Activated T-helper 1 cell treated with anti-CD3 and anti-CD28 coated beads, Interleukin-12 subunit alpha, Interleukin-12 subunit beta, Interleukin-2, Interleukin-4 antibody, amounts not matched to agents 30 ng/mL and 10 ng/mL and 1 ng/mL, durations not matched to agents 14 hours and 24 hours and 36 hours (primary cell): Measurements from ENCODE around the gene HPCA. TPM values are rescaled to one million over a fixed set of nuclear protein-coding genes. Genes with fewer than 3 reads are reported as not detected.
"Not testable (repeated sequence)": the region's sequence is repeated elsewhere in the genome, so short reads cannot be mapped to it uniquely, and the experiment has no call there.

Experiments
- DNase-seq: peaks from one replicate; pipeline ENCODE4 v3.0.0; 2021; ENCODE audit warnings: low spot score
- H3K27ac Mint-ChIP-seq: one replicate; pipeline ENCODE4 v1.8.0; 2021; ENCODE audit warnings: mild to moderate bottlenecking, mixed read lengths
- H3K27me3 Mint-ChIP-seq: one replicate; pipeline ENCODE4 v1.8.0; 2022; ENCODE audit warnings: mild to moderate bottlenecking, moderate library complexity, mixed read lengths; ENCODE audit not compliant: insufficient read depth
- H3K36me3 Mint-ChIP-seq: one replicate; pipeline ENCODE4 v1.8.0; 2021; ENCODE audit warnings: low read depth, mixed read lengths
- H3K4me1 Mint-ChIP-seq: one replicate; pipeline ENCODE4 v1.8.0; 2021; ENCODE audit warnings: low read depth, mixed read lengths
- H3K4me3 Mint-ChIP-seq: one replicate; pipeline ENCODE4 v1.8.0; 2021; ENCODE audit warnings: mild to moderate bottlenecking, moderate library complexity, mixed read lengths
- H3K9me3 Mint-ChIP-seq: one replicate; pipeline ENCODE4 v1.8.0; 2021; ENCODE audit warnings: mixed read lengths
- intact Hi-C: fragments of 100-400 bp; cut with micrococcal nuclease; formaldehyde crosslinking; loops from one replicate; pipeline ENCODE4 v1.15.1; 2024
- total RNA-seq: library from RNA; stranded (reverse); gene quantifications from 2 replicates; pipeline ENCODE4 v1.2.3, GENCODE V29; 2022

The HPCA gene
- total RNA-seq, 1 donor from 2014 or later: not detected

DNA sequence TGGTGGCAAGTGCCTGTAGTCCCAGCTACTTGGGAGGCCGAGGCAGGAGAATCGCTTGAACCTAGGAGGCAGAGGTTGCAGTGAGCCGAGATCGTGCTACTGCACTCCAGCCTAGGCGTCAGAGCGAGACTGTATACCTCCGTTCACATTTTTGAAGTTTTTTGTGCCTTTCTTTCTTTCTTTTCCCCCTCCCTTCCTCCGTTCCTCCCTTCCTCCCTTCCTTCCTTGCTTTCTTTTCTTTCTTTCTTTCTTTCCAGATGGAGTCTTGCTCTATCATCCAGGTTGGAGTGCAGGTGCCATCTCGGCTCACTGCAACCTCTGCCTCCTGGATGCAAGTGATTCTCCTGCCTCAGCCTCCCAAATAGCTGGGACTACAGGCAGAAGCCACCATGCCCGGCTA, 19.3 kb downstream of the HPCA start:
- peaks cover 42% of the 10 kb centered on the region for H3K27me3 Mint-ChIP-seq
- H3K4me3 Mint-ChIP-seq, H3K4me1 Mint-ChIP-seq, H3K9me3 Mint-ChIP-seq, H3K27ac Mint-ChIP-seq, intact Hi-C loops, H3K36me3 Mint-ChIP-seq, DNase-seq: not testable (repeated sequence)

DNA sequence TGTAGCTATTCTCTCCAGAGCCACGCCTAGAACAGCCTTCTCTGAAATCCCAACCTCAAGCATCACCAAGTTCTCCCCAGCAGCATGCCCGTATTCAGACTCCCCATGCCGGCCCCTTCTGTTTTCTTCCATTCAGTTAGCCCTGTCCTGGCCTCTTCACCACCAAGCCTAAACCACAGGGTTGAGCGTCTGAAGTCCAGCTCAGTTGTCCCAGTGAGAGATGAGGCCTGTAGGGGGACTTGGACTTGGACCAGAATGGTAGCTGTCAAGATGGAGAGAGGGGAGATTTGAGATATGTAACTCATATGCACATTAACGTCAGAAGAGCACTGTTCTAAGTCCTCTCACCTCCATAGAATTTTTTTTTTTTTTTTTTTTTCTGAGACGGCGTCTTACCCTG, 20.4 kb downstream of the HPCA start:
- no peak overlapping the region for H3K4me3 Mint-ChIP-seq
- H3K27ac Mint-ChIP-seq: no peak overlapping the region
- no peaks in the 10 kb centered on the region for H3K9me3 Mint-ChIP-seq
- H3K27me3 Mint-ChIP-seq: peaks cover 37% of the 10 kb centered on the region
- peaks cover 5% of the 10 kb centered on the region for H3K4me1 Mint-ChIP-seq
- H3K36me3 Mint-ChIP-seq: no peaks in the 10 kb centered on the region
- intact Hi-C loops: no loop called here
- no peak for DNase-seq

DNA sequence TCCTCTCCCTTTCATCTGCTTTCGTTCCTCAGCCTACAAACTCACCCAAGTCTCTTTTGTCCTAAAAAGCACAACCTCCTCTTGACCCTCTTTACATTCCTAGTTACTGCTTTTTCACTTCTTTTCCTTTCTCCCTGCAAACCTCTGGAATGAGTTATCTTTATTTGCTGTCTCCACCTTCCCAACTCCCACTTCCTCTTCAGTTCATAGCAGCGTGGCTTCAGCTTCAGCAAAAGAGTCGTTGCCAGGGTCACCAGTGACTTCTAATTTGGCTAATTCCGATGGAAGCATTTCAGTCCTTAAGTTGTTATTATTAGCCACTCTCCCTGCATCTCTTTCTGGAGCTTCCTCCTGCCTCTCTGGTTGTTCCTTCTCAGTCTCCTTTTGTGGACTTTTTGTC, 21.1 kb downstream of the HPCA start:
- Mint-ChIP-seq H3K27ac (no peak overlapping the region), H3K27me3 (peaks cover 30% of the 10 kb centered on the region), H3K4me1 (no peaks in the 10 kb centered on the region), H3K4me3 (no peak overlapping the region), H3K9me3 (no peaks in the 10 kb centered on the region), H3K36me3 (no peaks in the 10 kb centered on the region)
- DNase-seq: no peak
- intact Hi-C loops: no loop called here

DNA sequence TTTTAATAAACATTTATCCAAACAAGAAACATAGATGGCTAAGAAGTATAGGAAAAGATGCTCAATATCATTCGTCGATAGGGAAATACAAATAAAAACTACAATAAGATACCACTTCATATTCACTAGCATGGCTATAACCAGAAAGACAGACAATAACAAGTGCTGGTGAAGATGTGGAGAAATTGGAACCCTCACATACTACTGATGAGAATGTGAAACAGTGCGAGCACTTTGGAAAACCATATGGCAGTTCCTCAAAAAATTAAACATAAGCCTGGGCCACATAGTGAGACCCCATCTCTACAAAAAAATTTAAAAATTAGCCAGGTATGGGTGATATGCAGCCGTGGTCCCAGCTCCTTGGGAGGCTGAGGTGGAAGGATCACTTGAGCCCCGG, 24.0 kb downstream of the HPCA start:
- intact Hi-C loops: no loop called here
- Mint-ChIP-seq H3K27ac (no peak overlapping the region), H3K4me1 (no peaks in the 10 kb centered on the region), H3K9me3 (no peaks in the 10 kb centered on the region), H3K36me3 (no peaks in the 10 kb centered on the region), H3K4me3 (no peak overlapping the region), H3K27me3 (peaks cover 19% of the 10 kb centered on the region)
- no peak for DNase-seq

DNA sequence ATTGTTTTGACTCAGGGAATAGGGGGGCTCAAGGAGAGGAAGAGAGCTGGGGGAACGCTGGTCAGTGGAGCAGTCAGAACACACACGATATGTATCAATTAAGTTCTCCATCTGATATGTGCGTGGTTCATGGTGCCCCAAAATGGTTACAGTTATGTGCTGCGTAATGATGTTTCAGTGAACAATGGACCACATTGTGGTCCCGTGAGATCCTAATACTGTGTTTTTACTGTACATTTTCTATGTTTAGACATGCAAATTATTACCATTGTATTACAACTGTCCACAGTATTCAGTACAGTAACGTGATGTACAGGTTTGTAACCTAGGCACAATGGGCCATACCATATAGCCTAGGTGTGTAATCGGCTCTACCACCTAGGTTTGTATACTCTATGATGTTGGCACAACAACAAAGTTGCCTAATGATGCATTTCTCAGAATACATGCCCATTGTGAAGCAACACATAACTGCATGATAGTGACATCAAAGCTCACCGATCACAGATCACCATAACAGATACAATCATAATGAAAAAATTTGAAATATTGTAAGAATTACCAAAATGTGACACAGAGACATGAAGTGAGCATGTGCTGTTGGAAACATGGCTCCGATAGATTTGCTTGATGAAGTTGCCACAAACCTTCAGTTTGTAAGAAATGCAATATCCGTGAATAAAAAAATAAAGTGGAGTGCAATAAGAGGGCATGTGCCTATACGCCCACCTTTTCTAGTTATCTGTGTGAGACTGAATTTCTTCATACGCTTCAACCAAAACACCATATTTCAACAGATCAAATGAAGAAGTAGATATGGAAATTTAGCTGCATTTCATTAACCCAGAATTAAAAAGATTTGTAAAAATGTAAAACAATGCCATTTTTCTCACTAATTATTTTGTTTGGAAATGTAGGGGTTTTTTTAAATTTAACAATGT, 29.7 kb downstream of the HPCA start:
- Mint-ChIP-seq H3K4me3 (no peak overlapping the region), H3K4me1 (peaks cover 22% of the 10 kb centered on the region), H3K36me3 (no peaks in the 10 kb centered on the region), H3K27me3 (peaks cover 20% of the 10 kb centered on the region), H3K27ac (no peak overlapping the region), H3K9me3 (no peaks in the 10 kb centered on the region)
- DNase-seq: no peak
- intact Hi-C loops: no loop called here

DNA sequence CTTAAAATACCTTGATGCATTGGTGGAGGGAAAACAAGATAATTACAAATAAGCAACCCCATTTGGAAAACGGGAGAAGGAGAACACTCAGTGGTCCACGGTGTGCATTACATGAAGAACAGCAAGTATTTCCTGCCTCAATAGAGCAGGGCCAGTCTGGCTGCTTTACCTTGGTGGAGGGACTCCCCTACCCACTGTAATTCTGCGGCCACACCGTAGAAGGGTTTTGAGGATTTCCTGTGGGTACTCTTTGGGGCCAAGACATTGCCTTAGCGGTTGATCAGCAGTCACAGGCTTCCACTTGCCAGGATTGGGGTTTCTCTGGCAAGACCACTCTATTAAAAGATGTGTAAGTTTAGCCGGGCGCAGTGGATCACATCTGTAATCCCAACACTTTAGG, 31.2 kb downstream of the HPCA start:
- Mint-ChIP-seq H3K27me3 (peaks cover 25% of the 10 kb centered on the region), H3K27ac (no peak overlapping the region)

DNA sequence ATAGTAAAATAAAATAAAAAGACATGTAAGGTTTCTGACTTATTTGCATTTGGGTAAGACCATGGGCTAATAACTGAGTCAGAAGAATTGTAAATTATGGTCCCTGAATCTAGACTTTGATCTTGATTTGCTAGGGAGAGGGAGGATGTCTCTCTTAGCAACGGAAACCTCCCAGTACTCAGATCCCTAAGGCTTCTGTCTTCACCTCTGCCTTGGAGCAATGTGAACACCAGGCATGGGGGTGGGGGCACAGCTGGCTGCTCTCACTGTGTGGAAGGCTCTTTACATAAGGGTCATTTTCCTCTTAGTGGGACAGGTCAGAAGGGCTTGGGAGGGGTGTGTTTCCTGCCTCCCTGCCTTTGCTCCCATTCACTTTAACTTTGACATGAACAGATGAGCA, 31.9 kb downstream of the HPCA start:
- no peak for DNase-seq
- Mint-ChIP-seq H3K4me3 (no peak overlapping the region), H3K4me1 (peaks cover 22% of the 10 kb centered on the region), H3K9me3 (no peaks in the 10 kb centered on the region), H3K36me3 (no peaks in the 10 kb centered on the region), H3K27ac (no peak overlapping the region), H3K27me3 (peaks cover 27% of the 10 kb centered on the region)
- intact Hi-C loops: no loop called here

More for the DNA sequence above, 31.2 kb downstream of the HPCA start:
- H3K4me3 Mint-ChIP-seq: no peak overlapping the region
- H3K9me3 Mint-ChIP-seq: no peaks in the 10 kb centered on the region
- peaks cover 22% of the 10 kb centered on the region for H3K4me1 Mint-ChIP-seq
- intact Hi-C loops: no loop called here
- no peaks in the 10 kb centered on the region for H3K36me3 Mint-ChIP-seq
- peak; percentile 38 for DNase-seq

DNA sequence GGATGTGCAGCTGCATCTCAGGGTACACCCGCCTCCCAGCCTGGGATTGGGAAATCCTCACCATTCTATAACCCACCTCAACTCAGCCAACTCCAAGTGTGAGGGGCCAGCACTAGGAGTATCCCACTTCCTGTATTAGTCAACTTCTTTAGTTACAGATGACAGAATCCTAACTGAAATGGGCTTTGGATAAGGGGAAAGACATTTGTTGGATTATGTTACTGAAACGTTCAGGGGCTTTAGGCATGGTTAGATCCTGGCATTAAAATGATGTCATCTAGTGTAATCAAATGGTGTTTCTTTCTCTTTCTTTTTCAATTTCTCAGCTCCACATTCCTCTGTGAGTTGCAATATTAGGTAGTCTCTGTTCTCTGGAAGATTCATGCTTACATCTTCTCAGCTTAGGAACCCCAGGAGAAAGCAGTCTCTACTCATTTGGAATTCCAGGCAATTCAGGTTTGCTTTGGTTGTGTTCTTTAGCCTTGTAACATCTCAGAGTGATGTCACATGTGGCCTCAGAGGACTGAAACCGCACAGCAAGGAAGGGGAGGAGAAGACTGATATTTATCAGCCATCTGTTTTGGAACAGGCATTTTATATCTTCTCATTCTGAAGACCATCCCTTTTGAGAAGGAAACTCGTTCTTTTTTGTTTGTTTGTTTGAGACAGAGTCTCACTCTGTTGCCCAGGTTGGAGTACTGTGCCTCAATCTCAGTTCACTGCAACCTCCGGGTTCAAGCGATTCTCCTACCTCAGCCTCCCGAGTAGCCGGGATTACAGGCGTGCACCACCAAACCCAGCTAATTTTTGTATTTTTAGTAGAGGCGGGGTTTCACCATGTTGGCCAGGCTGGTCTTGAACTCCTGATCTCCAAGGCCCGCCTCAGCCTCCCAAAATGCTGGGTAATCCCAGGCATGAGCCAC, 33.8 kb downstream of the HPCA start:
- Mint-ChIP-seq H3K4me3 (no peak overlapping the region), H3K27me3 (peaks cover 33% of the 10 kb centered on the region), H3K4me1 (peaks cover 24% of the 10 kb centered on the region), H3K36me3 (no peaks in the 10 kb centered on the region), H3K9me3 (no peaks in the 10 kb centered on the region), H3K27ac (no peak overlapping the region)
- intact Hi-C loops: no loop called here
- no peak for DNase-seq

DNA sequence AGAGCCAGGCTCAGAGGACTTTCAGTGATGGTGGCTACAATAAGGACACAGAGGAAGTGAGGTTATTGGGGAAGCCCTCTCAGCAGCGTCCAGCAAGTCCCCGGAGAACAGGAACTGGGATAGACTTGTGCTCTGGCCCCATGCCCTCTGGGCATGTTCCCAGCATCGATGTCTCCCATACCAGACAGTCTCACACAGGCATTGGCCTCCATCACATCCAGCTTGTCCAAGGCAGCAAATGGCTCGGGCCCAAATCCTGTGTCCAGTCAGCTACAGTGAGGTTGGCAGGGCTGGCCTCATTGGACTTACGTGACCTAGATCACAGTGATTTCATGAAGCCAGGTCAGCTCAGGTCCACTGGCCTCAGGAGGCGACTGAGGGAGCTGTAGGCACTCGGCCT, 34.5 kb downstream of the HPCA start:
- peaks cover 35% of the 10 kb centered on the region for H3K27me3 Mint-ChIP-seq
- DNase-seq: no peak
- peaks cover 31% of the 10 kb centered on the region for H3K4me1 Mint-ChIP-seq
- intact Hi-C loops: no loop called here
- H3K9me3 Mint-ChIP-seq: no peaks in the 10 kb centered on the region
- no peak overlapping the region for H3K27ac Mint-ChIP-seq
- peaks cover 3% of the 10 kb centered on the region for H3K36me3 Mint-ChIP-seq
- H3K4me3 Mint-ChIP-seq: no peak overlapping the region

DNA sequence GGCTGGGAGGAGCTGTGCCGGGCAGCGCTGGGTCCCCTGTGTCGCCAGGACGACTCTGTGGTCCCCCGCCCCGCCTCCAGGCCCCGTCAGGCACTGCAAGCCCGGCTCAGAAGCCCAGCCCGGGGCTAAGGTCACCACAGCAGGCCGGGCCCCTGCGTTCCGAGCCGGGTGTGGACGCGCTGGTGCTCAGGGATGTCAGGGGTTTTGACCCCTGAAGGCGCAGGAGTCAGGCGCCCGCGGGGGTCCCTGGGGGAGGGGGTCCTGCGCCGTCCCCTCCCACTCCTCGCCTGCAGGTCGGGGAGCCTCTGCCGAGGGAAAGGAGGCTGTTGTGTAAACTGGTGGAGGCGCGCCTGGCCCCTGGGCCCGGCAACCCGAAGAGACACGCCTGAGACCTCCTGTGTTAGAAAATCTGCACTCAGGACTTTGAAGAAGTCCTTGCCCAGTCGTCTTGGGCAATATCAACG, 38.6 kb downstream of the HPCA start:
- intact Hi-C loops: no loop called here
- DNase-seq: no peak
- H3K27ac Mint-ChIP-seq: no peak overlapping the region
- H3K27me3 Mint-ChIP-seq: peaks cover 38% of the 10 kb centered on the region
- no peak overlapping the region for H3K4me3 Mint-ChIP-seq
- no peaks in the 10 kb centered on the region for H3K9me3 Mint-ChIP-seq
- H3K36me3 Mint-ChIP-seq: peaks cover 6% of the 10 kb centered on the region
- H3K4me1 Mint-ChIP-seq: peaks cover 20% of the 10 kb centered on the region

DNA sequence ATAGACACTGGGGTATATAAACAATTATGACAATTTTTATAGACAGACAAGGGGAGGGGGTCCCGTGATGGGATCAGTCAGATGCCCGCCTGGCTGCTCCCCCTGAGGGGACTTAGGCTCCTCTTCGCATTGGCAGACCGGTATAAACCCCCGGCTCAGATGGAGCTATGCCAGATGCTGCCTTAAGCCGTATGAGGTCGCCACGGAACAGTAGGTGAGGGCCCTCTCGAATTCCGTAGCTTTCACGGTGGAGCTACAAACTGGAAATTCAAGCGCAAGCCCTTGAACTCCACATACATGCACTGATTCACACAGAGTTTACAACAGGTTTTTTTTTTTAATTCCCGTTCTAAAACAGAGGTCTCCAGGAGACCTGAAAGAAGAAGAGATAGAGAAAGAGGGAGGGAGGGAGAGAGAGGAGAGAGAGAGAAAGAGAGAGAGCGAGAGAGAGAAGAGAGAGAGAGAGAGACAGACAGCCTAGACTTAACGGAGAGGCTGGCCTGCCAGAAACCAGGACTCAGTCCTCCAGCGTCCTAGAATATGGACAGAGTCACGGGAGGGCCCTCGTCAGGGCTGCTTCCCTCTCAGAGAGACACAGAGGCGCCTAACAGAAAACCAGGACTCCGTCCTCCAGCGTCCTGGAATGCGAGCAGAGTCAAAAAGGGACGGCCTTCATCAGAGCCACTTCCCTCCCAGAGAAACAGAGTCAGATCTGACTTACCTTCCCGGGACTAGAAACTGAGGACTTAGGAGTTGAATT, 39.3 kb downstream of the HPCA start:
- peaks cover 6% of the 10 kb centered on the region for H3K36me3 Mint-ChIP-seq
- H3K27ac Mint-ChIP-seq: no peak overlapping the region
- no peak for DNase-seq
- no peaks in the 10 kb centered on the region for H3K9me3 Mint-ChIP-seq
- peak overlapping the region; percentile 40 for H3K4me3 Mint-ChIP-seq
- H3K4me1 Mint-ChIP-seq: peaks cover 16% of the 10 kb centered on the region
- H3K27me3 Mint-ChIP-seq: peaks cover 38% of the 10 kb centered on the region
- intact Hi-C loops: no loop called here

DNA sequence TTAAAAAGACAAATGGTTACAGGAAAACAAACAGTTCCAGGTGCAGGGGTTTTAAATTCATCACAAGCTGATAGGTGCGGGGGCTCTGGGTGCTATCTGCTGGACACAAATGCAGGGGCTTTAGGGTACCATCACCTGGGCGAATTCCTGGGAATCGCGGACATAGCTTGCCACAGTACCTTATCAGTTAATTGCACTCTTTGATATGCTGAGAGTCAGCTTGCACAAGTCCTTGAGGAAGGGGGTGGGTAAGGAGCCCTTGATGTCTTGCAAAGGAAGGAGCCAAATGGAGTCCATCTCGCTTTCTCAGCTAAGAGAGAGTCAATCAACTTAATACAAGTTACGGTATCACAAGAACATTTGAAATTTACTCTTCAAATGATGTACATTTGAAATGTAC, 40.3 kb downstream of the HPCA start:
- Mint-ChIP-seq H3K27me3 (peaks cover 38% of the 10 kb centered on the region), H3K9me3 (no peaks in the 10 kb centered on the region), H3K27ac (no peak overlapping the region), H3K4me1 (peaks cover 16% of the 10 kb centered on the region), H3K4me3 (no peak overlapping the region), H3K36me3 (peaks cover 9% of the 10 kb centered on the region)
- intact Hi-C loops: no loop called here
- DNase-seq: no peak
